Subcutaneous adipose tissue (tissue), 4 donors: Measurements from ENCODE around the gene RFX1. TPM values are rescaled to one million over a fixed set of nuclear protein-coding genes. Genes with fewer than 3 reads are reported as not detected.

ENCODE experiments used
- total RNA-seq, 4 donors: library from RNA; depleted of rRNA; stranded (reverse); fragments of >200 nt; gene quantifications; one replicate each; pipeline ENCODE4 v1.1.0, GENCODE V29; 2016
- TF ChIP-seq, protein P1 (sequence below): fragments of 450-650 bp; IDR thresholded peaks from one replicate; pipeline ENCODE4 v1.5.1; 2016; ENCODE audit warnings: low read depth, mild to moderate bottlenecking, control low read depth, antibody characterized with exemption, moderate library complexity

Gene RFX1
- total RNA-seq, 4 donors from 2014 or later, result 2.2 to 4.1 (median 2.2) TPM

DNA sequence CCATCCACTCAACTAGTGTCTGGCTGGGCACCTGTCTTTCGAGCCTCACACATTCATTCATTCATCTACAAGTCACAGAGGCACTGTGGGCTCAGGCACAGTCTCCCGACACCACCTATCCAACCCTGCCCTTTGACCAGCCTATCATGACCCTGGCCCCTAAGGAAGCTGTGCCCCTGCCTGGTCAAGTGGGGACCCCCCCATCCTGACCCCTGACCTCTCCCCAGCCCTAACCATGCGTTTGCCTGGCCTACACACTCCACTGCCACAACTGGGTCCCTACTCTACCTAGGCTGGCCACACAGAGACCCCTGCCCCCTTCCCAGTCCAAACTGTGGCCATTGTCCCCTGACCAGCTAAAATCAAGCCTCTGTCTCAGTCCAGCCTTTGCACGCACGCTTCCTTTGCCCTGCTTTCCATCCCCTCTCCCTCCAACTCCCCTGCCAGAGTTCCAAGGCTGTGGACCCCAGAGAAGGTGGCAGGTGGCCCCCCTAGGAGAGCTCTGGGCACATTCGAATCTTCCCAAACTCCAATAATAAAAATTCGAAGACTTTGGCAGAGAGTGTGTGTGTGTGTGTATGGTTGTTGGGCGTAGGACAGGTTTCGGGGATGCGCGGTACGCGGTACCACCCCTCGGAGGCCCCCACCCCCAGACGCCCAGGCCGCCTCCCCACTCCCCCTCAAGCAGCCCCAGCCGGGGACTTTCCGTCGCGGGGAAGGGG, 25.0 kb upstream of the RFX1 start:
- TF ChIP-seq, protein P1, sequence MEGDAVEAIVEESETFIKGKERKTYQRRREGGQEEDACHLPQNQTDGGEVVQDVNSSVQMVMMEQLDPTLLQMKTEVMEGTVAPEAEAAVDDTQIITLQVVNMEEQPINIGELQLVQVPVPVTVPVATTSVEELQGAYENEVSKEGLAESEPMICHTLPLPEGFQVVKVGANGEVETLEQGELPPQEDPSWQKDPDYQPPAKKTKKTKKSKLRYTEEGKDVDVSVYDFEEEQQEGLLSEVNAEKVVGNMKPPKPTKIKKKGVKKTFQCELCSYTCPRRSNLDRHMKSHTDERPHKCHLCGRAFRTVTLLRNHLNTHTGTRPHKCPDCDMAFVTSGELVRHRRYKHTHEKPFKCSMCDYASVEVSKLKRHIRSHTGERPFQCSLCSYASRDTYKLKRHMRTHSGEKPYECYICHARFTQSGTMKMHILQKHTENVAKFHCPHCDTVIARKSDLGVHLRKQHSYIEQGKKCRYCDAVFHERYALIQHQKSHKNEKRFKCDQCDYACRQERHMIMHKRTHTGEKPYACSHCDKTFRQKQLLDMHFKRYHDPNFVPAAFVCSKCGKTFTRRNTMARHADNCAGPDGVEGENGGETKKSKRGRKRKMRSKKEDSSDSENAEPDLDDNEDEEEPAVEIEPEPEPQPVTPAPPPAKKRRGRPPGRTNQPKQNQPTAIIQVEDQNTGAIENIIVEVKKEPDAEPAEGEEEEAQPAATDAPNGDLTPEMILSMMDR, result no peak

DNA sequence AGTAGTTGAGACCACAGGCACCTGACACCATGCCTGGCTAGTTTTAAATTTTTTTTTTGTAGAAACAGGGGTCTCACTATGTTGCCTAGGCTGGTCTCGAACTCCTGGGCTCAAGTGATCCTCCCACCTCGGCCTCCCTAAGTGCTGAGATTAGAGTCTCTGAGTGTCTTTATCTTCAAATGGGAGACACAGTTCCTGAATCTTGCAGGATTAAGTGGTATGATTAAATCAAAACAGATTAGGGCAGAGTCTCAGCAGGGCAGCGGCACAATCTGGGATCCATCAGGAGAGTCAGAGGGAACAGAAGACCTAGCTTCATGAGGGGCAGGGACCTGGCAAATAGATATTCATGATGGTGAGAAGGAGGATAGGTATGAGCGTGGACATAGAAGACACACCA, 22.8 kb upstream of the RFX1 start:
- TF ChIP-seq, protein P1, result no peak

DNA sequence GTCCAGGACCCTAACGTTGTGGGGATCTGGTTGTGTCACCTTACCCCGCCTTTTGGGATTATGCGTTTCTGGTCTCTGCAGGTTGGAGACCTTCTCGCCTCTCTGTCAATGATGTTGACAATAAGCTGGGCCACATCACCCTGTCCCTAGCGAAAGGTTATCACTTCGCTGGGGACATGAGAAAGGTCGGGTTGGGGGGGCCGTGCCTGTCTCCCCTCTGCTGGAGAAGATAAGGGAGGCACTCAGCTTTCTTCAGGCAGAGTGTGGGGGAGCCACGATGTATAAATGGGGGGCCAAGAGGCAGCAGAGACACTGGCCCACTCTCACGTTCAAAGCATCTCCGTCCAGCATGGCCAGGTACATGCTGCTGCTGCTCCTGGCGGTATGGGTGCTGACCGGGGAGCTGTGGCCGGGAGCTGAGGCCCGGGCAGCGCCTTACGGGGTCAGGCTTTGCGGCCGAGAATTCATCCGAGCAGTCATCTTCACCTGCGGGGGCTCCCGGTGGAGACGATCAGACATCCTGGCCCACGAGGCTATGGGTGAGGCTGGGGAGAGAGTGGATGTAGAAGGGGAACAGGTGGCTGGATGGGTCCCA, 21.8 kb upstream of the RFX1 start, which contains the start of gene RLN3:
Gene RLN3 (plus strand): TSS at position 293 of the 595 bp plus-strand sequence. CDS start 57 bp downstream, at position 350.
- TF ChIP-seq, protein P1, result no peak

DNA sequence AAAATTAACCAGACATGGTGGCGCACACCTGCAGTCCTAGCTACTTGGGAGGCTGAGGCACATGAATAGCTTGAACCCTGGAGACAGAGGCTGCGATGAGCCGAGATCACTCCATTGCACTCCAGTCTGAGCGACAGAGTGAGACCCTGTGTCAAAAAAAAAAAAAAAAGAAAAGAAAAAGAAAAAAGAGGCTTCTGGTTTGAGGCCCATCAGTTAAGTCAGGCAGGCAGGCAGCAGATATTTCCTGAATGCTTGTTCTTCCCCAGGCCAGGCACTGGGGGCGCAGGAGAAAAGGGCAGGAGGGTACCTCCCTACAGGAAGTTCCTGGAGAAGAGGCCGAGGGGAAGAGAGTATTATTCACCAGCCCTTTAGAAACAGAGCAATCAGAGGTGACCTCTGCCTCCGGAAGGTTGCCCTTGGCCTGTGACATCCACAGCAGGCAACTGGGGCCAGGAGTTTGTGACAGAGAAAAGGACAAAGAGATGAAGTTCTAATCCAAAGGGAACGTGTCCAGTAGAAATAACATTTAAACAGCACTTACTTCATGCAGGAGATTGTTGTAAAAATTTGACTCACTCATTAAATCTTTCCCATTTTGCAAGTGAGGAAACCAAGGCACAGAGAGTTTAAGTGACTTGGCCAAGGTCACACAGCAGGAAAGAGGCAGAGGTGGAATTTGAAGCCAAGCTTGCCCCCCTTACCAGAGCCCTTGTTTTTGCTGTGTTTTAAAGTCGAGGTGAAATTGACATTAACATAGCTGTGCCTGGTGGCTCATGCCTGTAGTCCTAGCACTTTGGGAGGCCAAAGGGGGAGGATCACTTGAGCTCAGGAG, 17.5 kb upstream of the RFX1 start:
- TF ChIP-seq, protein P1, result no peak

DNA sequence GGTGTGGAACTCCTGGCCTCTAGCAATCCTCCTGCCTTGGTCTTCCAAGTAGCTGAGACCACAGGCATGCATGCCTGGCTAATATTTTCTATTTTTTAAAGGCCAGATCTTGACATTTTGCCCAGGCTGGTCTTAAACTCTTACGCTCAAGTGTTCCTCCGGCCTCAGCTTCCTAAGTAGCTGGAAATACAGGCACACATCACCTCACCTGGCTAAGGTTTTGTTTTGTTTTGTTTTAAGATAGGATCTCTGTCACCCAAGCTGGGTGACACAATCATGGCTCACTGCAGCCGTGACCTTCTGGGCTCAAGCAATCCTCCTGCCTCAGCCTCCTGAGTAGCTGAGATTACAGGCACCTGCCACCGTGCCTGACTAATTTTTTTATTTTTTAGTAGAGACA, 16.3 kb upstream of the RFX1 start:
- TF ChIP-seq, protein P1, result no peak

DNA sequence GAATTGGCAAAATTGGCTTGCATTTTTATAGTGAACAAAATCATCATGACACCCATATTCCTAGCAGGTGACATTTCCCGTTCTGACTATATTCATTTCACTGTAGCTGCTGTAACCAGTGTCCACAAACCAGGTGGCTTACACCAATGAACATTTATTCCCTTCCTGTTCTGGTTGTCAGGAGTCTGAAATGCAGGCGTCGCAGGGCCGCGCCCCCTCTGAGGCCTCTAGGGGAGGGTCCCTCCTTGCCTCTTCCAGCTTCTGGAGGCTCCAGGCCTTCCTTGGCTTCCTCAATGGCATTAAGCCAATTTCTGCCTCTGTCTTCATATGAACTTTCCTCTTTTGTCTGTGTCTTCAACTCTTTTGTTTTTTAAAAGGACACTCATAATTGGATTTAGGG, 15.4 kb upstream of the RFX1 start:
- TF ChIP-seq, protein P1, result no peak

DNA sequence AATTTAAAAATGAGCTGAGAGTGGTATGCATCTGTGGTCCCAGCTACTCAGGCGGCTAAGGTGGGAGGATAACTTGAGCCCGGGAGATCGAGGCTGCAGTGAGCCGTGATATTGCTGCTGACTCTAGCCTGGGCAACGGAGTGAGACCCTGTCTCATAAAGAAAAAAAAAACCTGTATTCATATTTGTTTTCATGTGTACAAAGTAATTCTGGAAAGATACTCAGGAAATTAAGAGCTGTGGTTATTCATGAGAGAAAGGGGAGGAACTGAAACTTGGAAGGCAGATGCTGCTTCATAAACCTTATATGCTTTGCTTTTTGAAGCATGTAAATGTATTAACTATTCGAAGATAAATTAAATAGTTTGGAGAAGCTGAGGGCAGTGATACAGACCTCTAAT, 13.0 kb upstream of the RFX1 start:
- TF ChIP-seq, protein P1, result no peak
